ENCODE data around the gene HOXB4.

- TF ChIP-seq CTCF (IDR thresholded peaks at IDR 0.05; ENCODE audit: low read depth, low read length) = no peak
- no peak for TF ChIP-seq EZH2phosphoT487 (IDR thresholded peaks at IDR 0.05; ENCODE audit: low read depth)
These were observed 14.4 kb upstream of the HOXB4 start for GRCh38 chr17:48592577-48592976.
